Rectal smooth muscle tissue (tissue), 1 donor: Measurements from ENCODE around the gene ZFYVE27.

Experiments used
- H3K27ac ChIP-seq: one replicate; pipeline ENCODE4 v1.7.0; 2013; ENCODE audit warnings: low read depth, low read length, inconsistent platforms
- H3K27me3 ChIP-seq: one replicate; pipeline ENCODE4 v1.7.0; 2013; ENCODE audit warnings: low read length; ENCODE audit not compliant: control insufficient read depth, insufficient read depth
- H3K36me3 ChIP-seq: one replicate; pipeline ENCODE4 v1.7.0; 2013; ENCODE audit warnings: low read length; ENCODE audit not compliant: control insufficient read depth, insufficient read depth
- H3K4me1 ChIP-seq: one replicate; pipeline ENCODE4 v1.7.0; 2013; ENCODE audit warnings: low read length; ENCODE audit not compliant: control insufficient read depth, insufficient read depth
- H3K4me3 ChIP-seq: one replicate; pipeline ENCODE4 v1.7.0; 2013; ENCODE audit warnings: low read length
- H3K9ac ChIP-seq: one replicate; pipeline ENCODE4 v1.7.0; 2013; ENCODE audit warnings: low read length

ZFYVE27 gene

GRCh38 chr10:97771055-97771891 lies 34.3 kb downstream of the ZFYVE27 start:
- peak overlapping the region; percentile 35 for H3K4me3 ChIP-seq
- H3K27me3 ChIP-seq: peaks cover 10% of the 10 kb centered on the region
- H3K27ac ChIP-seq: no peak overlapping the region
- H3K9ac ChIP-seq: no peak overlapping the region
- no peaks in the 10 kb centered on the region for H3K36me3 ChIP-seq
- H3K4me1 ChIP-seq: no peaks in the 10 kb centered on the region

- H3K27ac ChIP-seq: no peak within 1 kb of the TSS
- no peaks in the 10 kb centered on the region for H3K36me3 ChIP-seq
- H3K27me3 ChIP-seq: peaks cover 10% of the 10 kb centered on the region
- no peaks in the 10 kb centered on the region for H3K4me1 ChIP-seq
- peak within 1 kb of the TSS; percentile 35 for H3K4me3 ChIP-seq
- H3K9ac ChIP-seq: no peak within 1 kb of the TSS
These were observed 35.2 kb downstream of the ZFYVE27 start, which contains the start of gene SFRP5 for GRCh38 chr10:97771913-97772823. TSS of gene SFRP5 (minus strand) at chr10:97771999. CDS start at chr10:97771833, 166 bp downstream.

- H3K36me3 ChIP-seq: no peaks in the 10 kb centered on the region
- H3K9ac ChIP-seq: no peak overlapping the region
- H3K27me3 ChIP-seq: peaks cover 10% of the 10 kb centered on the region
- no peak overlapping the region for H3K27ac ChIP-seq
- no peaks in the 10 kb centered on the region for H3K4me1 ChIP-seq
- no peak overlapping the region for H3K4me3 ChIP-seq
These were observed 36.2 kb downstream of the ZFYVE27 start for GRCh38 chr10:97773096-97773495.

- no peaks in the 10 kb centered on the region for H3K36me3 ChIP-seq
- no peaks in the 10 kb centered on the region for H3K4me1 ChIP-seq
- peaks cover 5% of the 10 kb centered on the region for H3K27me3 ChIP-seq
- H3K27ac ChIP-seq: no peak overlapping the region
- H3K9ac ChIP-seq: no peak overlapping the region
- H3K4me3 ChIP-seq: no peak overlapping the region
These were observed 37.9 kb downstream of the ZFYVE27 start for GRCh38 chr10:97774811-97775294.

DNA sequence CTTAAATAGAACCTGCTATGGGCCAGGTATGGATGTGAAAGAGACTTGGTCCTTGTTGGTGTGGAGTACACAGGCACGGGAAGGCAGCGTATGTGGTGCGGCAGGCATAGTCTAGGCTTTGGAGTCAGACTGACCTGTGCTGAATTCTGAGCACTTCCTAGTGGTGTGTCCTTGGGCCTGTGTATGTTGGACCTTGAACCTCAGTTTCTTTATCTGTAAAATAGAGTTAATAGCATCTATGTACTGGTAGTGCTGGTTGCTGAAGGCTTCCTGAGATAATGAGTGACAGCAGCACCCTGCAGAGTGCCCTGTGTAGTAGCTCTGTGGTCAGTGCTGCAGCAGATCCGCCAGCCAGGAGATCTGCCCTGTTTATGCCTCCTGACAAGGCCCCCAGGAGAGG lies 40.2 kb downstream of the ZFYVE27 start:
- H3K9ac ChIP-seq: no peak overlapping the region
- no peaks in the 10 kb centered on the region for H3K36me3 ChIP-seq
- no peak overlapping the region for H3K27ac ChIP-seq
- no peaks in the 10 kb centered on the region for H3K27me3 ChIP-seq
- H3K4me1 ChIP-seq: no peaks in the 10 kb centered on the region
- H3K4me3 ChIP-seq: no peak overlapping the region

- Histone ChIP-seq H3K27me3 (no peaks in the 10 kb centered on the region), H3K9ac (no peak overlapping the region), H3K27ac (no peak overlapping the region), H3K36me3 (no peaks in the 10 kb centered on the region), H3K4me1 (no peaks in the 10 kb centered on the region), H3K4me3 (no peak overlapping the region)
These were observed 41.7 kb downstream of the ZFYVE27 start for GRCh38 chr10:97778452-97779302.

DNA sequence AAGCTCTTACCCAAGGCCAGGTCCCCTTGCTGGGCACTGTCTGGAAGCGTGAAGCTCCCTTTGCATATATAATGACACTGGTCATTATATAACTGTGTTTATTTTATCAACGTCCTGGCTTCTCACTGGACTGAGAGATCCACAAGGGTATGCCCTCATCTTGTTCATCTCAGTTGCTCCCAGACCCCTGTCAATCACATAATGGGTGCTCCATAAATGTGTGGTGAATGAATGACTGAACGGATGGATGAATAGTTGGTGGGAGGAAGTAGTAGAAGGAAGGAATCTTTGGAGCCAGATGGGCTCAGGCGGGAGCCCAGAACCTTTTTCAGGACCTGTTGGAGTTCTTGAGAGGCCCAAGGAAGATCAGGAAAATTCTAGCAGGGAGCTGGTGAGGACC lies 42.6 kb downstream of the ZFYVE27 start:
- Histone ChIP-seq H3K4me1 (no peaks in the 10 kb centered on the region), H3K27ac (no peak overlapping the region), H3K9ac (no peak overlapping the region), H3K4me3 (no peak overlapping the region), H3K27me3 (no peaks in the 10 kb centered on the region), H3K36me3 (no peaks in the 10 kb centered on the region)

DNA sequence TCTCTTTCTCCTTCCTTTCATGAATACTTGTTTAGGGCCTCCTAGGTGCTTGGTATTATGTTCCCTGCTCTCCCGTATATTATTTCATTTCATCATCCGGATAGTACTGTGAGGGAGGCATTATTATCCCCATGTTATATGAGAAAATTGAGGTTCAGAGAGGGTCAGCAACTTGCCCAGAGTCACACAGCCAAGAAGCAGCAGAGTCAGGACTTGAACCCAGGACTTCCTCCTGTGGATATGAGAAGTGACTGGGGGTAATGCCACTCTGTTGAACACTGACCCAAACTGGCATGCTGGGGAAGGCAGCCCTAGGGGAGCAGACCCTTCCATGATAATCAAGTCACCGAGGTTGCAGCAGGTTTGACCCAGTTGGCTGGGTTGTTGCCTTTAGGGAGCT lies 43.0 kb downstream of the ZFYVE27 start:
- Histone ChIP-seq H3K27ac (no peak overlapping the region), H3K9ac (no peak overlapping the region), H3K27me3 (no peaks in the 10 kb centered on the region), H3K4me3 (no peak overlapping the region), H3K36me3 (no peaks in the 10 kb centered on the region), H3K4me1 (no peaks in the 10 kb centered on the region)

- Histone ChIP-seq H3K36me3 (no peaks in the 10 kb centered on the region), H3K27me3 (no peaks in the 10 kb centered on the region), H3K4me1 (no peaks in the 10 kb centered on the region), H3K9ac (no peak overlapping the region), H3K4me3 (no peak overlapping the region), H3K27ac (no peak overlapping the region)
These were observed 44.1 kb downstream of the ZFYVE27 start for GRCh38 chr10:97780841-97781617.

GRCh38 chr10:97781618-97782331 lies 44.8 kb downstream of the ZFYVE27 start:
- Histone ChIP-seq H3K4me1 (no peaks in the 10 kb centered on the region), H3K27me3 (no peaks in the 10 kb centered on the region), H3K9ac (no peak overlapping the region), H3K4me3 (no peak overlapping the region), H3K36me3 (no peaks in the 10 kb centered on the region), H3K27ac (no peak overlapping the region)
